HUES6 (cell line): ENCODE data around the gene CAPN10.
"Not testable (repeated sequence)": the region's sequence is repeated elsewhere in the genome, so short reads cannot be mapped to it uniquely, and the experiment has no call there.

Experiments
- H3K27ac ChIP-seq: 2 replicates; pipeline ENCODE4 v1.7.0; 2013; ENCODE audit warnings: low read depth, mild to moderate bottlenecking, low read length, inconsistent platforms
- H3K27me3 ChIP-seq: 2 replicates; pipeline ENCODE4 v1.6.1; 2013; ENCODE audit warnings: low read length; ENCODE audit not compliant: control insufficient read depth, insufficient read depth
- H3K36me3 ChIP-seq: 2 replicates; pipeline ENCODE4 v1.6.1; 2013; ENCODE audit warnings: low read length; ENCODE audit not compliant: control insufficient read depth, insufficient read depth
- H3K4me1 ChIP-seq: 2 replicates; pipeline ENCODE4 v1.6.1; 2013; ENCODE audit warnings: low read length; ENCODE audit not compliant: control insufficient read depth, insufficient read depth
- H3K4me3 ChIP-seq: 2 replicates; pipeline ENCODE4 v1.5.1; 2013; ENCODE audit warnings: low read depth, low read length
- H3K9ac ChIP-seq: one replicate; pipeline ENCODE4 v1.6.1; 2013; ENCODE audit warnings: mild to moderate bottlenecking, low read length
- H3K9me3 ChIP-seq: 2 replicates; pipeline ENCODE4 v1.6.1; 2013; ENCODE audit warnings: low read depth, low read length; ENCODE audit not compliant: control insufficient read depth, insufficient read depth

CAPN10 gene, protein sequence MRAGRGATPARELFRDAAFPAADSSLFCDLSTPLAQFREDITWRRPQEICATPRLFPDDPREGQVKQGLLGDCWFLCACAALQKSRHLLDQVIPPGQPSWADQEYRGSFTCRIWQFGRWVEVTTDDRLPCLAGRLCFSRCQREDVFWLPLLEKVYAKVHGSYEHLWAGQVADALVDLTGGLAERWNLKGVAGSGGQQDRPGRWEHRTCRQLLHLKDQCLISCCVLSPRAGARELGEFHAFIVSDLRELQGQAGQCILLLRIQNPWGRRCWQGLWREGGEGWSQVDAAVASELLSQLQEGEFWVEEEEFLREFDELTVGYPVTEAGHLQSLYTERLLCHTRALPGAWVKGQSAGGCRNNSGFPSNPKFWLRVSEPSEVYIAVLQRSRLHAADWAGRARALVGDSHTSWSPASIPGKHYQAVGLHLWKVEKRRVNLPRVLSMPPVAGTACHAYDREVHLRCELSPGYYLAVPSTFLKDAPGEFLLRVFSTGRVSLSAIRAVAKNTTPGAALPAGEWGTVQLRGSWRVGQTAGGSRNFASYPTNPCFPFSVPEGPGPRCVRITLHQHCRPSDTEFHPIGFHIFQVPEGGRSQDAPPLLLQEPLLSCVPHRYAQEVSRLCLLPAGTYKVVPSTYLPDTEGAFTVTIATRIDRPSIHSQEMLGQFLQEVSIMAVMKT

DNA sequence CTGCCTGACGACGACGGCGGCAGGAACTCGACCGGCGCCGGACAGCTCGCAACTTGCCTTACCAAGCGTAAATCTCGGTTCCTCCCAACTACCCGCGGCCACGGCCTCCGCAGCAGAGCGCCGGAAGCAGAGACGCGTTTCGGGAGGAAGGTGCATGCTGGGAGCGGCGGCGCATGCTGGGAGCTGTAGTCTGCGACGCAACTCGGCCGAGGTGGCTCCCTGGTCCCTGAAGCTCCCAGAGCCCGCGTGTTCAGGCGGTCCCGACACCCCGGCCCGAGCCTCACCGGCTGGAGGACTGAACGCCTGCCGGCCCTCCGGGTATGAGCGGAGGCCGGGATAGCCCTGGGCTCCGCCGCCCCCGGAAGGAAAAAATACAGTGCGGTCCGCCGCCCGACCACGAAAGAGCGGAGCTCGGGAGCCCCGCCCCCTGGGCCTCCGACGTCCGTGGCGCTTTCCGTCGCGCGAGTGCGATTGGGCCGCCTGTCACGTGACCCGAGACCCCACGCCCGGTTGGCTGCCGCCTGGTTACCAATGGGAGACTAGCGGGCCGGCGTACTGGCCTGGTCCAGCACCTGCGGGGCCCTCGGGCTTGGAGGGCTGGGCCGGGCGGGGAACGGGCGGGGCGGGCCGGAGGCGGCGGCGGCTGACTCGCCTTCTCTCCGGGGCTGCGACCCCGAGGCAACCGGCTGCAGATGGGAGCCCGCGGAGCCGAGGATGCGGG is at the start of gene CAPN10:
Gene CAPN10 (plus strand): TSS at position 537 of the 721 bp plus-strand sequence. CDS start 178 bp downstream, at position 715.
- peaks cover 26% of the 10 kb centered on the region for H3K4me1 ChIP-seq
- no peaks in the 10 kb centered on the region for H3K27me3 ChIP-seq
- no peaks in the 10 kb centered on the region for H3K9me3 ChIP-seq
- H3K27ac ChIP-seq: peak within 1 kb of the TSS; percentile 85
- peaks cover 20% of the 10 kb centered on the region for H3K36me3 ChIP-seq
- H3K9ac ChIP-seq: peak within 1 kb of the TSS; percentile 77
- H3K4me3 ChIP-seq: peak within 1 kb of the TSS; percentile 78

DNA sequence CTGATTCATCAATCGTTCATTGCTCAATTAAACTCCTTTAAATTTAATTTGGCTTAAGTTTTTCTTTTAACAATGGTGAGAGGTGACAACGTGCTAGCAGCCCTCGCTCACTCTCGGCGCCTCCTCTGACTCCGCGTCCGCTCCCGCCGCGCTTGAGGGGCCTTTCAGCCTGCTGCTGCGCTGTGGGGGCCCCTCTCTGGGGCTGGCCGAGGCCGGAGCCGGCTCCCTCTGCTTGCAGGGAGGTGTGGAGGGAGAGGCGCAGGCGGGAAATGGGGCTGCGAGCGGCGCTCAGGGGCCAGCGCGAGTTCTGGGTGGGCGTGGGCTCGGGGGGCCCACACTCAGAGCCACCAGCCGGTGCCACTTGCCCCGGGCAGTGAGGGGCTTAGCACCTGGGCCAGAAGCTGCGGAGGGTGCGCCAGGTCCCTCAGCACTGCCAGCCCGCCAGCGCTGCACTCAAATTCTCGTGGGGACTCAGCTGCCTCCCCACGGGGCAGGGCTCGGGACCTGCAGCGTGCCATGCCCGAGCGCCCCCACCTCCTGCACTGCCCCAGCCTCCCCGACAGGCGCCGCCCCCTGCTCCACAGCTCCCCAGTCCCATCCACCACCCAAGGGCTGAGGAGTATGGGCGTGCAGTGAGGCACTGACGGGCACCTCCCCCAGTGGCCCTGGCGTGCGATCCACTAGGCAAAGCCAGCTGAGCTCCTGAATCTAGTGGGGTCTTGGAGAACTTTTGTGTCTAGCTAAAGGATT is 48.3 kb upstream of the CAPN10 start:
- H3K9ac ChIP-seq: no peak overlapping the region
- peaks cover 18% of the 10 kb centered on the region for H3K9me3 ChIP-seq
- peaks cover 7% of the 10 kb centered on the region; the same call in 1 of the 2 replicates for H3K36me3 ChIP-seq
- H3K4me3 ChIP-seq: no peak overlapping the region
- no peaks in the 10 kb centered on the region for H3K4me1 ChIP-seq
- H3K27me3 ChIP-seq: no peaks in the 10 kb centered on the region
- H3K27ac ChIP-seq: no peak overlapping the region

DNA sequence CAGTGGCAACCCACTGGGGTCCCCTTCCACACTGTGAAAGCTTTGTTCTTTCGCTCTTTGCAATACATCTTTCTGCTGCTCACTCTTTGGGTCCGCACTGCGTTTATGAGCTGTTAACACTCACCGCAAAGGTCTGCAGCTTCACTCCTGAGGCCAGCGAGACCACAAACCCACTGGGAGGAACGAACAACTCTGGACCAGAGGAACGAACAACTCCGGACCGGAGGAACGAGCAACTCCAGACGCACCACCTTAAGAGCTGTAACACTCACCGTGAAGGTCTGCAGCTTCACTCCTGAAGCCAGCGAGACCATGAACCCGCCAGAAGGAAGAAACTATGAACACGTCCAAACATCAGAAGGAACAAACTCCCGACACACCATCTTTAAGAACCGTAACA is 47.4 kb upstream of the CAPN10 start:
- H3K4me1 ChIP-seq, H3K27me3 ChIP-seq, H3K36me3 ChIP-seq, H3K4me3 ChIP-seq, H3K27ac ChIP-seq, H3K9ac ChIP-seq: not testable (repeated sequence)
- peaks cover 17% of the 10 kb centered on the region; the same call in 1 of the 2 replicates for H3K9me3 ChIP-seq

DNA sequence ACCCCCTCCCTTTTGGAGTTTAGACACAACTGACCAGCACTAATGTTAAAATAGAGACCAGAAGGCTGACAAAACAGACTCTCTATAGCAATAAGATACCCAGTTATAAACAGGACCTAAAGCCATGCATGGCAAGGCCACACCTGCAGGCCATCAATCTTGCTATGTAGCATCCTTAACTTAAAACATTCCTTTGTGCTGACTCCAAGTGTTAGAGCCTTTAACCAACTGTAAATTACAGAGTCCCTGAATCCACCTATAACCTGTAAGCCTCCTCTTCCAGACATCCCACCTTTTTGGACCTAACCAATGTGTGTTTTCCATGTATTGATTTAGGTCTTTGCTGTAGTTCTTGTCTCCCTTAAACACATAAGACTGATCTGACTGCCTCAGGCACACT is 46.6 kb upstream of the CAPN10 start:
- peaks cover 7% of the 10 kb centered on the region; the same call in 1 of the 2 replicates for H3K36me3 ChIP-seq
- no peaks in the 10 kb centered on the region for H3K4me1 ChIP-seq
- H3K4me3 ChIP-seq: no peak overlapping the region
- H3K9ac ChIP-seq: no peak overlapping the region
- H3K27ac ChIP-seq: no peak overlapping the region
- no peaks in the 10 kb centered on the region for H3K27me3 ChIP-seq
- peaks cover 21% of the 10 kb centered on the region; the same call in 1 of the 2 replicates for H3K9me3 ChIP-seq

DNA sequence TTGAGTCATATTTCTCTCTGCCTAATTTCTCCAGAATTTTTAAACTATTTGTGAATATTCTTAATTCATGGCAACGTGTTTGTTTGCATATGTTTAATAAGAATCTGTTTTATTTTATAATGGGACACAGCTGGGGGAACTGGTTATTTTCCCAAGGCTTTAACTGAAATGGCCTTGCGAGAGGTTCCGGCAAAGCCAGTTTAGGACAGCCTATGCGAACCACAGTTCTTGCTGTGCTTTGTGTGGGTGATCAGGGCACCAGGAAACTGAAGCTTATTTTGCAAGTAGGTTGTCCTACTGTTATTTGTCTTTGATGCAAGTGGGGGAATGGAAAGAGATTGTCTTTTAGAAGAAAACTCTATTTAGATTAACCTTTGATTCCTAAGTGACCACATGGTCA is 35.2 kb upstream of the CAPN10 start:
- Histone ChIP-seq H3K9ac (no peak overlapping the region), H3K9me3 (peaks cover 4% of the 10 kb centered on the region; the same call in 1 of the 2 replicates), H3K36me3 (peaks cover 8% of the 10 kb centered on the region), H3K27me3 (no peaks in the 10 kb centered on the region), H3K27ac (no peak overlapping the region), H3K4me1 (no peaks in the 10 kb centered on the region), H3K4me3 (no peak overlapping the region)

DNA sequence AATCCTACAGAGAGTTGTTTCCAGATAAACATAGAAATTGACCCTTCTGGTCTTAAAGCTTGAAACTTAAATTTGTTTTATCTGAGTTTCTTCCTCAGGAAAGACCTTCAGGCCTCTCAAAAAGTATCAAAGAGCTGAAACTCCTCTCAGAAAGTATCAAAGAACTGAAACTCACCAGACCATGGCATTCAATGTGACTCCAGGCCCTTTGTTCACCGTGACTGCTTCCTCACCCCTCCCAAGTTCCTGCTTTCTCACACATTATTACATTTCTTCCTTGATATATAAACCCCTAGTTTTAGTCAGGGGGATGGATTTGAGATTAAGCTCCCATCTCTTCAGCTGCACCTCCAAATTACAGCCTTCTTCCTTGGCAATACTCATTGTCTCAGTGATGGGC is 34.7 kb upstream of the CAPN10 start:
- no peak overlapping the region for H3K9ac ChIP-seq
- no peaks in the 10 kb centered on the region for H3K27me3 ChIP-seq
- H3K36me3 ChIP-seq: peaks cover 8% of the 10 kb centered on the region
- no peak overlapping the region for H3K27ac ChIP-seq
- H3K9me3 ChIP-seq: peaks cover 4% of the 10 kb centered on the region; the same call in 1 of the 2 replicates
- H3K4me1 ChIP-seq: no peaks in the 10 kb centered on the region
- H3K4me3 ChIP-seq: no peak overlapping the region

DNA sequence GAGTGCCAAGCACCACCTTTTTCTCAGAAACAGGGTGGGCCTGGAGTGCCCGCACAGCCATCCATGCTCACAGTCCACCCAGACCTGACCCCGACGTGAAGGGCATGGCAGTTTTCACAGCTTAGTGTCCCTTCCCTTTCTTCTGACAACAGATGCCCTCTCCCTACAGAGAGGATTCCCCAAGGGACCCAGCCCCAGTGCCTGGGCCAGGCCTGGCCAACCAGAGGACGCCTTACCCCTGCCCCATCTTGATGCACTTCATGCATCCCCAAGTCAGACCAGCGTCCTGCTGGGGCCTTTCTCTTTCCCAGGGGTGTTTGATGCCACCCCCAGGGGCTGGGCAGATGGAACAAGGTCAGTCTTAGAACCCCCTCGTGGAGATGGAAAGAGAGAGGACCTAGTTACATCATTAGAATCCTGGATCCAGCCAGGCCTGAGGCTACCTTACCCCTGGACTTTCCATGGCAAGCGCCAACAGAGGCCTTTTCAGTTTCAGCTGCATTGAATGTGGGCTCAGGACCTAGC is 32.5 kb upstream of the CAPN10 start:
- Histone ChIP-seq H3K4me3 (no peak overlapping the region), H3K9ac (no peak overlapping the region), H3K36me3 (peaks cover 8% of the 10 kb centered on the region), H3K27ac (no peak overlapping the region), H3K4me1 (peaks cover 6% of the 10 kb centered on the region), H3K27me3 (peaks cover 17% of the 10 kb centered on the region), H3K9me3 (peaks cover 4% of the 10 kb centered on the region; the same call in 1 of the 2 replicates)

DNA sequence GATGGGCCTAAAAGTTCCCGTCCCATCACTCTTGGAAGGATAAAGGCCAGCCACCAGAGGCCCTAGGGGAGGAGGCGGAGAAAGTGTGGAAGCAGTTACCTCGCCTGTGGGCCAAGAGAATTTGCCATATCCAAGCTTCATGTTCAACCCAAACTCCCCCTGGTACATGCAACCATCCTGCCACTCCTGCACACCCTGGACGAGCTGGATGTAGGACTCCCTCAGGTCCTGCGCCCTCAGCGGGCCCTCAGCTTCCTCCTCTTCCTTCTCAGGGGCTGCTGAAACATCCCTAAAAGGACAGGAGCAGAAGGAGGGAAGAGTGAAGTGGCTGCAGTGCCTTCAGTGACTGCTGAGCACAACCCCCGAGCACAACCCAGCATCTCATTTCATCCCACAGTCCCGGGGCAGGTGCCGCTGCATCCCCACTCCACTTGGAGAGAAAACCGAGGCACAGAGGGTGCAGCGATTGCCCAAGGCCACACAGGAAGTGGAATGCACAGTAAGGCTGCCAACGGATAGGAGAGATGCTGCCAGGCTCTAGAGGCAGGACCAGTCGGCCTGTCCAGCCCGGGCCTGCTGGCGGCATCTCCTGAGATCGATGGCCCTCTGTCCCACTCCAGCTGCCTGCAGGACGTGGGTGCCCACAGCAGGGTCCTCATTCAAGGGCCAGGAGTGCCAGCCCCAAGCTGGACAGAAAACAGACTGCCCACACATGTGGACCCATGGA is 31.6 kb upstream of the CAPN10 start:
- Histone ChIP-seq H3K4me3 (no peak overlapping the region), H3K27me3 (peaks cover 26% of the 10 kb centered on the region), H3K9me3 (peaks cover 4% of the 10 kb centered on the region; the same call in 1 of the 2 replicates), H3K36me3 (peaks cover 8% of the 10 kb centered on the region), H3K4me1 (peaks cover 12% of the 10 kb centered on the region), H3K27ac (no peak overlapping the region), H3K9ac (no peak overlapping the region)

DNA sequence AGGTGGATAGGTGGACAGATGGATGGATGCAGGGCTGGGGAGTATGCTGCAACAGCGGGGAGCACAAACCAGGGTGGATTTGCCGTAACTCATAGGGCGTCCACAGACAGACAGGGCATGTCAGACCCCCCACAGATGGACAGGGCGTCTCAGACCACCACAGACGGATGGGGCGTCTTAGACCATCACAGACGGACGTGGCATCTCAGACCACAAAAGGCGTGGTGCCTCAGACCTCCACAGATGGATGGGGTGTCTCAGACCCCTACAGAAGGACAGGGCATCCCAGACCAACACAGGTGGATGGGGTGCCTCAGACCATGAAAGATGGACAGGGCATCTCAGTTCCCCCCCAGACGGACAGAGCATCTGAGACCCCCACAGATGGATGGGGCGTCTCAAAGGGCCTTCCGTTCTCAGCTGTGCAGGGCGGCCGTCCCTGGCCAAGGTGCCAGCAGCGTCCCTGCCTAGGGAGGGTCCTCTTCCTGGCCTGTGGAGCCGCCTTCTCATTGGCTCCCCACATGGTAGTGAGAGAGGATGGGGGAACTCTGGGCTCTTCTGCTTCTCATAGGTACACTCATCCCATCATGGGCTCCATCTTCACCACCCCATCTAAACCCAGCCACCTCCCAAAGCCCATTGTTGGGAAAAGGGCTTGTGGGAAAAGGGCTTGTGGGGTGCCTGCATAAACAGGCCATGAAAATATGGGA is 30.8 kb upstream of the CAPN10 start:
- H3K9me3 ChIP-seq: peaks cover 3% of the 10 kb centered on the region; the same call in 1 of the 2 replicates
- H3K4me1 ChIP-seq: peaks cover 13% of the 10 kb centered on the region
- peaks cover 26% of the 10 kb centered on the region for H3K27me3 ChIP-seq
- H3K9ac ChIP-seq: no peak overlapping the region
- H3K4me3 ChIP-seq: no peak overlapping the region
- no peak overlapping the region for H3K27ac ChIP-seq
- peaks cover 8% of the 10 kb centered on the region for H3K36me3 ChIP-seq
